Thyroid gland (tissue), 4 donors: ENCODE measurements around the gene NPBWR2. TPM values are rescaled to one million over a fixed set of nuclear protein-coding genes. Genes with fewer than 3 reads are reported as not detected.
"Not testable (repeated sequence)": the region's sequence is repeated elsewhere in the genome, so short reads cannot be mapped to it uniquely, and the experiment has no call there.

Experiments used
- DNase-seq, 2 donors: peaks; one replicate each; pipeline ENCODE4 v3.0.0-alpha.2; 2019
- H3K27ac ChIP-seq, 3 donors: fragments of 200-600 bp; sonication (generic); 1 replicate in 2 of 3; 2 replicates in 1 of 3; pipeline ENCODE4 v1.5.1; 2016 to 2019; ENCODE audit warnings: mild to moderate bottlenecking in 1 of 3, moderate library complexity in 1 of 3
- H3K27me3 ChIP-seq: fragments of 200-600 bp; sonication (generic); one replicate; pipeline ENCODE4 v1.5.1; 2019
- H3K36me3 ChIP-seq, 2 donors: fragments of 200-600 bp; sonication (generic); one replicate each; pipeline ENCODE4 v1.5.1; 2016 to 2019
- H3K4me1 ChIP-seq, 2 donors: fragments of 200-600 bp; sonication (generic); one replicate each; pipeline ENCODE4 v1.5.1; 2017 to 2019
- H3K4me3 ChIP-seq, 3 donors: fragments of 200-600 bp; sonication (generic); replicated peaks in 1 of 3; 1 replicate in 2 of 3; 2 replicates in 1 of 3; pipeline ENCODE4 v1.5.1; 2016; ENCODE audit warnings: mild to moderate bottlenecking in 1 of 3
- H3K9me3 ChIP-seq: fragments of 200-600 bp; sonication (generic); one replicate; pipeline ENCODE4 v1.5.1; 2017
- CTCF ChIP-seq, 6 experiments: fragments of 200-600 bp in 3 of 6; fragments of 450-650 bp in 3 of 6; sonication (generic) in 3 of 6; IDR thresholded peaks; one replicate each; pipeline ENCODE4 v1.5.1; 2016 to 2019; ENCODE audit warnings: antibody characterized with exemption in 6 of 6, mild to moderate bottlenecking in 2 of 6, inconsistent platforms in 1 of 6, moderate library complexity in 1 of 6
- POLR2A ChIP-seq, 2 donors: fragments of 450-650 bp; IDR thresholded peaks; one replicate each; pipeline ENCODE4 v1.6.1; 2017; ENCODE audit warnings: antibody characterized with exemption in 2 of 2, mild to moderate bottlenecking in 2 of 2, moderate library complexity in 1 of 2
- WGBS, 2 donors: methylation state at CpG; one replicate each; pipeline ENCODE4 v1.1.5; 2017; 5-methylcytosine and 5-hydroxymethylcytosine counted together
- intact Hi-C: fragments of 100-400 bp; cut with DNase I; formaldehyde crosslinking; loops from one replicate; pipeline ENCODE4 v1.15.1; 2023
- total RNA-seq, 4 donors: library from RNA; depleted of rRNA; stranded (reverse); fragments of >200 nt; gene quantifications; one replicate each; pipeline ENCODE4 v1.2.3, GENCODE V29; 2016

The NPBWR2 gene
- total RNA-seq, 4 donors from 2014 or later, result not detected

GRCh38 chr20:64139199-64140060 is 32.1 kb upstream of the NPBWR2 start:
- H3K27me3 ChIP-seq, result no peaks in the 10 kb centered on the region
- no peak for DNase-seq
- 79 to 85% methylated on average over 13 to 20 of the region's 21 CpGs for WGBS, 2 donors

GRCh38 chr20:64138276-64138815 is 31.0 kb upstream of the NPBWR2 start:
- Histone ChIP-seq H3K4me1 (no peaks in the 10 kb centered on the region), H3K36me3 (no peaks in the 10 kb centered on the region), H3K27me3 (no peaks in the 10 kb centered on the region), H3K27ac (no peak overlapping the region), H3K9me3 (no peaks in the 10 kb centered on the region), H3K4me3 (no peak overlapping the region)
- TF ChIP-seq POLR2A (IDR thresholded peaks at IDR 0.05), result no peak
- no peak for TF ChIP-seq CTCF (IDR thresholded peaks at IDR 0.05)
- DNase-seq, result no peak
- intact Hi-C loops, result no loop called here
- 83 to 89% methylated on average over 17 to 18 of the region's 18 CpGs for WGBS, 2 donors

More at GRCh38 chr20:64139199-64140060, 32.1 kb upstream of the NPBWR2 start:
- H3K4me1 ChIP-seq, result no peaks in the 10 kb centered on the region
- no peak for TF ChIP-seq CTCF (IDR thresholded peaks at IDR 0.05)
- TF ChIP-seq POLR2A (IDR thresholded peaks at IDR 0.05), result no peak
- H3K4me3 ChIP-seq, result no peak overlapping the region
- no peak overlapping the region for H3K27ac ChIP-seq
- intact Hi-C loops, result no loop called here
- no peaks in the 10 kb centered on the region for H3K9me3 ChIP-seq
- H3K36me3 ChIP-seq, result no peaks in the 10 kb centered on the region

GRCh38 chr20:64137598-64138031 is 30.2 kb upstream of the NPBWR2 start:
- Histone ChIP-seq H3K9me3 (no peaks in the 10 kb centered on the region), H3K27me3 (no peaks in the 10 kb centered on the region), H3K4me3 (no peak overlapping the region), H3K36me3 (no peaks in the 10 kb centered on the region), H3K4me1 (no peaks in the 10 kb centered on the region), H3K27ac (no peak overlapping the region)
- no peak for DNase-seq
- TF ChIP-seq CTCF (IDR thresholded peaks at IDR 0.05) (no peak), POLR2A (IDR thresholded peaks at IDR 0.05) (no peak)
- 58 to 85% methylated on average over 3 to 5 of the region's 6 CpGs for WGBS, 2 donors
- intact Hi-C loops, result no loop called here

GRCh38 chr20:64136004-64136710 is 28.8 kb upstream of the NPBWR2 start:
- Histone ChIP-seq H3K36me3 (no peaks in the 10 kb centered on the region), H3K4me3 (no peak overlapping the region), H3K27me3 (no peaks in the 10 kb centered on the region), H3K27ac (no peak overlapping the region), H3K9me3 (no peaks in the 10 kb centered on the region), H3K4me1 (no peaks in the 10 kb centered on the region)
- intact Hi-C loops, result no loop called here
- no peak for TF ChIP-seq POLR2A (IDR thresholded peaks at IDR 0.05)
- TF ChIP-seq CTCF (IDR thresholded peaks at IDR 0.05), result no peak
- WGBS, 2 donors, result 87 to 89% methylated on average over 32 of the region's 32 CpGs
- DNase-seq, result no peak

GRCh38 chr20:64134744-64135143 is 27.4 kb upstream of the NPBWR2 start:
- H3K36me3 ChIP-seq, H3K27me3 ChIP-seq, H3K9me3 ChIP-seq, H3K4me3 ChIP-seq, H3K27ac ChIP-seq, intact Hi-C loops, DNase-seq, H3K4me1 ChIP-seq: not testable (repeated sequence)
- 68 to 78% methylated on average over 20 of the region's 20 CpGs for WGBS, 2 donors
